HL-60 (cell line): Measurements from ENCODE around the gene BMP2K.

Experiments
- CTCF ChIP-seq: IDR thresholded peaks from one replicate; pipeline ENCODE4 v1.5.1; 2011; ENCODE audit warnings: low read length, control low read depth, inconsistent platforms; ENCODE audit not compliant: insufficient read depth
- GABPA ChIP-seq: IDR thresholded peaks from 2 replicates; pipeline ENCODE4 v1.6.1; 2012; ENCODE audit warnings: low read depth
- POLR2AphosphoS5 ChIP-seq: IDR thresholded peaks from 2 replicates; pipeline ENCODE4 v1.6.1; 2012; ENCODE audit warnings: low read depth
- REST ChIP-seq: IDR thresholded peaks from 2 replicates; pipeline ENCODE4 v1.6.1; 2012; ENCODE audit warnings: low read depth; ENCODE audit not compliant: insufficient replicate concordance

- no peak for TF ChIP-seq CTCF
- TF ChIP-seq POLR2AphosphoS5, result no peak
- TF ChIP-seq REST, result no peak
- no peak for TF ChIP-seq GABPA
These were observed 86.2 kb downstream of the BMP2K start for GRCh38 chr4:78862314-78862737.
